ENCODE results near the gene PPWD1. TPM values are rescaled to one million over a fixed set of nuclear protein-coding genes. Genes with fewer than 3 reads are reported as not detected.

The PPWD1 gene
- total RNA-seq, 1 experiment from 2014 or later: 44.5 TPM

DNA sequence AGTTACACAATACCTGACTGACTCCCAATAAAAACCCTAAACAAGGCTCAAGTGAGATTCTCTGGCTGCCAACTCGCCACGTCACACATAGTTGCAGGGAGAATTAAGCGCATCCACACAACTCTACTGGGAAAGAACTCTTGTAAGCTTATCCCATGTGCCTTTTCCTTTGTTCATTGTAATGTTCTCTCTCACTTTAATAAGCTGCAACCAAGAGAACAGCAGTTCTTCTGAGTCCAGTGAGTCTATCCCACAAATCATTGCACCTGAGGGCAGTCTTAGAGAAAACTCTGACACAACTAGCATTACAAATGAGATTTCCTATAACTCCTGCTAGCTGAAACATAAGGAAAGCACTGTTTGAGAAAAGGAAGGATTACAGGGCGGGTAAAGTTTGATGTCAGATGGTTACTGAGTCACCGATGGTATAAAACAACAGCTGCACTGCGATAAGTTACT lies 27.5 kb upstream of the PPWD1 start:
- intact Hi-C loops (cut with micrococcal nuclease; ENCODE audit: unreplicated experiment): no loop called here
- Histone ChIP-seq H3K36me3 (ENCODE audit: control insufficient read depth, insufficient read depth, low read length) (no peaks in the 10 kb centered on the region), H3K4me1 (peaks cover 8% of the 10 kb centered on the region; the same call in 1 of the 2 replicates), H3K27me3 (replicated peaks; ENCODE audit: control insufficient read depth, insufficient read depth, low read length) (no peaks in the 10 kb centered on the region), H3K4me3 (ENCODE audit: low read depth, low read length) (no peak overlapping the region), H3K9me3 (no peaks in the 10 kb centered on the region)
- H3K4me3 Mint-ChIP-seq (ENCODE audit: unreplicated experiment): no peak overlapping the region
- ChIA-PET CTCF (no interaction called here), POLR2A (no interaction called here)
- H3K27ac Mint-ChIP-seq (ENCODE audit: unreplicated experiment): no peak overlapping the region
- no TSS peak for BruUV-seq (replicated peaks)
- TF ChIP-seq, protein P1, sequence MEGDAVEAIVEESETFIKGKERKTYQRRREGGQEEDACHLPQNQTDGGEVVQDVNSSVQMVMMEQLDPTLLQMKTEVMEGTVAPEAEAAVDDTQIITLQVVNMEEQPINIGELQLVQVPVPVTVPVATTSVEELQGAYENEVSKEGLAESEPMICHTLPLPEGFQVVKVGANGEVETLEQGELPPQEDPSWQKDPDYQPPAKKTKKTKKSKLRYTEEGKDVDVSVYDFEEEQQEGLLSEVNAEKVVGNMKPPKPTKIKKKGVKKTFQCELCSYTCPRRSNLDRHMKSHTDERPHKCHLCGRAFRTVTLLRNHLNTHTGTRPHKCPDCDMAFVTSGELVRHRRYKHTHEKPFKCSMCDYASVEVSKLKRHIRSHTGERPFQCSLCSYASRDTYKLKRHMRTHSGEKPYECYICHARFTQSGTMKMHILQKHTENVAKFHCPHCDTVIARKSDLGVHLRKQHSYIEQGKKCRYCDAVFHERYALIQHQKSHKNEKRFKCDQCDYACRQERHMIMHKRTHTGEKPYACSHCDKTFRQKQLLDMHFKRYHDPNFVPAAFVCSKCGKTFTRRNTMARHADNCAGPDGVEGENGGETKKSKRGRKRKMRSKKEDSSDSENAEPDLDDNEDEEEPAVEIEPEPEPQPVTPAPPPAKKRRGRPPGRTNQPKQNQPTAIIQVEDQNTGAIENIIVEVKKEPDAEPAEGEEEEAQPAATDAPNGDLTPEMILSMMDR (IDR thresholded peaks at IDR 0.05; ENCODE audit: insufficient read depth in 1 of 2, low read depth in 1 of 2, low read length in 1 of 2, severe bottlenecking in 1 of 2, unreplicated experiment in 1 of 2): no peak
- H3K27me3 Mint-ChIP-seq (ENCODE audit: insufficient read depth, unreplicated experiment): no peaks in the 10 kb centered on the region
- DNase-seq: no peak
- peaks cover 8% of the 10 kb centered on the region for H3K36me3 Mint-ChIP-seq (ENCODE audit: insufficient read depth, unreplicated experiment)
- H3K4me1 Mint-ChIP-seq (ENCODE audit: low read depth, unreplicated experiment): no peaks in the 10 kb centered on the region
- no peaks in the 10 kb centered on the region for H3K9me3 Mint-ChIP-seq (ENCODE audit: unreplicated experiment)

DNA sequence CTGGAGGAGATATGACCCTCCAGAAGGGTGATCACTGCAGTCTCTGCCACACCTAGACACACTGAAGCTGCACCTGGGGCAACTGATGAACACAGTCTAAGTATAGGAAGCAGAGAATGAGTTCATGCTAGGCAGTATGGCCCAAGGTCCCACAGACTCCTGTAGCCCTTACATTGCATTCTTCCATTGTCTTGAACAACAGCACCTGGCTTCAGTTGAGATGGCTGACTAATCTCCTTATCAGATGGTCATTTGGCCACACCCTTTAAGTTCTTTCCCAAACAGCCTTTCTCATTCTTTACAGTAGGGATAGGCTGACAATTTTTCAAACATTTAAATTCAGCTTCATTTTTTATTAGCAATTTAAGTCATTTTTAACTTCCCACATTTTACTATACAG lies 23.3 kb upstream of the PPWD1 start:
- DNase-seq: peak in 1 of 2 experiments; percentile 21
- ChIA-PET POLR2A (no interaction called here), CTCF (no interaction called here)
- Mint-ChIP-seq H3K27ac (ENCODE audit: unreplicated experiment) (no peak overlapping the region), H3K27me3 (ENCODE audit: insufficient read depth, unreplicated experiment) (no peaks in the 10 kb centered on the region), H3K9me3 (ENCODE audit: unreplicated experiment) (no peaks in the 10 kb centered on the region), H3K4me1 (ENCODE audit: low read depth, unreplicated experiment) (no peaks in the 10 kb centered on the region), H3K36me3 (ENCODE audit: insufficient read depth, unreplicated experiment) (peaks cover 38% of the 10 kb centered on the region), H3K4me3 (ENCODE audit: unreplicated experiment) (no peak overlapping the region)
- no TSS peak for BruUV-seq (replicated peaks)
- TF ChIP-seq, protein P1 (IDR thresholded peaks at IDR 0.05; ENCODE audit: insufficient read depth in 1 of 2, low read depth in 1 of 2, low read length in 1 of 2, severe bottlenecking in 1 of 2, unreplicated experiment in 1 of 2): no peak
- H3K4me1 ChIP-seq: peaks cover 8% of the 10 kb centered on the region; the same call in 1 of the 2 replicates
- intact Hi-C loops (cut with micrococcal nuclease; ENCODE audit: unreplicated experiment): no loop called here
- no peak overlapping the region for H3K4me3 ChIP-seq (ENCODE audit: low read depth, low read length)
- H3K27me3 ChIP-seq (replicated peaks; ENCODE audit: control insufficient read depth, insufficient read depth, low read length): no peaks in the 10 kb centered on the region
- H3K36me3 ChIP-seq (ENCODE audit: control insufficient read depth, insufficient read depth, low read length): no peaks in the 10 kb centered on the region
- H3K9me3 ChIP-seq: no peaks in the 10 kb centered on the region

- CTCF ChIA-PET: no interaction called here
- intact Hi-C loops (cut with micrococcal nuclease; ENCODE audit: unreplicated experiment): no loop called here
- Mint-ChIP-seq H3K36me3 (ENCODE audit: insufficient read depth, unreplicated experiment) (peaks cover 61% of the 10 kb centered on the region), H3K27ac (ENCODE audit: unreplicated experiment) (no peak overlapping the region), H3K4me1 (ENCODE audit: low read depth, unreplicated experiment) (no peaks in the 10 kb centered on the region), H3K9me3 (ENCODE audit: unreplicated experiment) (no peaks in the 10 kb centered on the region), H3K27me3 (ENCODE audit: insufficient read depth, unreplicated experiment) (no peaks in the 10 kb centered on the region), H3K4me3 (ENCODE audit: unreplicated experiment) (no peak overlapping the region)
- TF ChIP-seq, protein P1 (IDR thresholded peaks at IDR 0.05; ENCODE audit: insufficient read depth in 1 of 2, low read depth in 1 of 2, low read length in 1 of 2, severe bottlenecking in 1 of 2, unreplicated experiment in 1 of 2): no peak
- no peaks in the 10 kb centered on the region for H3K36me3 ChIP-seq (ENCODE audit: control insufficient read depth, insufficient read depth, low read length)
- BruUV-seq (replicated peaks): no TSS peak
- no peak for DNase-seq
- H3K27me3 ChIP-seq (replicated peaks; ENCODE audit: control insufficient read depth, insufficient read depth, low read length): no peaks in the 10 kb centered on the region
- H3K4me1 ChIP-seq: peaks cover 8% of the 10 kb centered on the region; the same call in 1 of the 2 replicates
- H3K9me3 ChIP-seq: no peaks in the 10 kb centered on the region
- no peak overlapping the region for H3K4me3 ChIP-seq (ENCODE audit: low read depth, low read length)
- POLR2A ChIA-PET: no interaction called here
These were observed 18.6 kb upstream of the PPWD1 start for GRCh38 chr5:65544473-65544872.

Measured in Caco-2 (cell line).